Activated naive CD4-positive, alpha-beta T cell treated with anti-CD3 and anti-CD28 coated beads, Interleukin-2, amount 10 ng/mL, durations not matched to agents 7 days and 5 days (primary cell): ENCODE data around the gene TFAP2A.

ENCODE experiments used
- CTCF ChIA-PET: fragments of 350-600 bp; sonication (Branson Sonifier 250); formaldehyde crosslinking; loops from one replicate; lab custom pipeline; 2021; ENCODE audit warnings: antibody characterized with exemption; lab: Charles Lee
- DNase-seq: peaks from one replicate; pipeline ENCODE4 v3.0.0-alpha.2; 2020
- H3K27ac Mint-ChIP-seq: one replicate; pipeline ENCODE4 v1.8.0; 2021; ENCODE audit warnings: mild to moderate bottlenecking, moderate library complexity, mixed read lengths
- H3K27me3 Mint-ChIP-seq: one replicate; pipeline ENCODE4 v1.8.0; 2021; ENCODE audit warnings: mild to moderate bottlenecking, mixed read lengths
- H3K36me3 Mint-ChIP-seq: one replicate; pipeline ENCODE4 v1.8.0; 2021; ENCODE audit warnings: mixed read lengths
- H3K4me1 Mint-ChIP-seq: one replicate; pipeline ENCODE4 v1.8.0; 2021; ENCODE audit warnings: mixed read lengths
- H3K4me3 Mint-ChIP-seq: one replicate; pipeline ENCODE4 v1.8.0; 2021; ENCODE audit warnings: mild to moderate bottlenecking, moderate library complexity, mixed read lengths
- H3K9me3 Mint-ChIP-seq: one replicate; pipeline ENCODE4 v1.8.0; 2021; ENCODE audit warnings: mixed read lengths

TFAP2A gene

GRCh38 chr6:10441004-10441654 lies 26.3 kb upstream of the TFAP2A start:
- Mint-ChIP-seq H3K4me1 (no peaks in the 10 kb centered on the region), H3K27me3 (peaks cover 11% of the 10 kb centered on the region), H3K4me3 (no peak overlapping the region), H3K27ac (no peak overlapping the region), H3K9me3 (no peaks in the 10 kb centered on the region), H3K36me3 (no peaks in the 10 kb centered on the region)
- CTCF ChIA-PET, result no interaction called here
- DNase-seq, result no peak

- DNase-seq, result no peak
- H3K27ac Mint-ChIP-seq, result no peak overlapping the region
- peaks cover 18% of the 10 kb centered on the region for H3K4me1 Mint-ChIP-seq
- H3K4me3 Mint-ChIP-seq, result no peak overlapping the region
- H3K27me3 Mint-ChIP-seq, result peaks cover 6% of the 10 kb centered on the region
- no peaks in the 10 kb centered on the region for H3K9me3 Mint-ChIP-seq
- CTCF ChIA-PET, result interaction anchor here (1.2 kb wide), 1 partner anchor 1455 kb away, joined by 3 read pairs; no protein-coding TSS in a partner anchor
- no peaks in the 10 kb centered on the region for H3K36me3 Mint-ChIP-seq
Observed at GRCh38 chr6:10437891-10438290, 23.0 kb upstream of the TFAP2A start.

GRCh38 chr6:10434235-10434634 lies 19.4 kb upstream of the TFAP2A start:
- Mint-ChIP-seq H3K27me3 (peaks cover 12% of the 10 kb centered on the region), H3K4me3 (no peak overlapping the region), H3K4me1 (peaks cover 26% of the 10 kb centered on the region), H3K9me3 (no peaks in the 10 kb centered on the region), H3K27ac (no peak overlapping the region), H3K36me3 (no peaks in the 10 kb centered on the region)
- no peak for DNase-seq
- CTCF ChIA-PET, result interaction anchor here (0.6 to 1.4 kb wide), 5 partner anchors 9 to 1953 kb away, joined by 3 to 5 read pairs (median 3); no protein-coding TSS in a partner anchor

DNA sequence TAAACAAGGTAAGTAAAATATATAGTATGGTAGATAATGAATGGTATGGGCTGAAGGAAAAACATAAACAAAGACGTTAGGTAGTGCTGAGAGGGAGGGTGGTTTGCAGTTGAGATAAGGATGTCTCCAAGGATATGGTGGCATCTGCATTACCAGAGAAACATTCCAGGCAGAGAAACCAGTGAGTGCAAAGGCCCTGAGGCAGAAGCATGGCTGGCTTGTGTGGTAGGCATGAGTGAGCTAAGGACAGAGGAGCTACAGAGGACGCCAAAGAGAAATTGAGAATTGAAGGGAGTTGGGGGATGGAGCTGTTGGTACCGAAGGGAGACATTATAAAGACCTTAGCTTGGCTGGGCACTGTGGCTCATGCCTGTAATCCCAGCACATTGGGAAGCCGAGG lies 18.4 kb upstream of the TFAP2A start:
- Mint-ChIP-seq H3K27me3 (peaks cover 17% of the 10 kb centered on the region), H3K4me3 (no peak overlapping the region), H3K27ac (no peak overlapping the region), H3K9me3 (no peaks in the 10 kb centered on the region), H3K4me1 (peaks cover 26% of the 10 kb centered on the region), H3K36me3 (no peaks in the 10 kb centered on the region)
- no peak for DNase-seq
- CTCF ChIA-PET, result interaction anchor here (0.9 to 1.4 kb wide), 3 partner anchors 8 to 1952 kb away, joined by 3 to 5 read pairs (median 4); no protein-coding TSS in a partner anchor

GRCh38 chr6:10431423-10432164 lies 16.7 kb upstream of the TFAP2A start:
- H3K4me1 Mint-ChIP-seq, result peaks cover 29% of the 10 kb centered on the region
- H3K4me3 Mint-ChIP-seq, result no peak overlapping the region
- DNase-seq, result no peak
- peaks cover 32% of the 10 kb centered on the region for H3K27me3 Mint-ChIP-seq
- H3K9me3 Mint-ChIP-seq, result no peaks in the 10 kb centered on the region
- CTCF ChIA-PET, result interaction anchor here (1.3 to 3.1 kb wide), 2 partner anchors 401 to 1449 kb away, joined by 3 to 13 read pairs; no protein-coding TSS in a partner anchor
- no peak overlapping the region for H3K27ac Mint-ChIP-seq
- H3K36me3 Mint-ChIP-seq, result peaks cover 1% of the 10 kb centered on the region

- no peak for DNase-seq
- Mint-ChIP-seq H3K36me3 (peaks cover 6% of the 10 kb centered on the region), H3K9me3 (peaks cover 2% of the 10 kb centered on the region), H3K27me3 (peaks cover 50% of the 10 kb centered on the region), H3K4me3 (no peak overlapping the region), H3K27ac (no peak overlapping the region), H3K4me1 (peaks cover 33% of the 10 kb centered on the region)
- CTCF ChIA-PET, result interaction anchor here (0.8 to 3.1 kb wide), 9 partner anchors 36 to 1447 kb away, joined by 3 to 13 read pairs (median 4); no protein-coding TSS in a partner anchor
Observed at GRCh38 chr6:10429638-10430427, 15.0 kb upstream of the TFAP2A start.

DNA sequence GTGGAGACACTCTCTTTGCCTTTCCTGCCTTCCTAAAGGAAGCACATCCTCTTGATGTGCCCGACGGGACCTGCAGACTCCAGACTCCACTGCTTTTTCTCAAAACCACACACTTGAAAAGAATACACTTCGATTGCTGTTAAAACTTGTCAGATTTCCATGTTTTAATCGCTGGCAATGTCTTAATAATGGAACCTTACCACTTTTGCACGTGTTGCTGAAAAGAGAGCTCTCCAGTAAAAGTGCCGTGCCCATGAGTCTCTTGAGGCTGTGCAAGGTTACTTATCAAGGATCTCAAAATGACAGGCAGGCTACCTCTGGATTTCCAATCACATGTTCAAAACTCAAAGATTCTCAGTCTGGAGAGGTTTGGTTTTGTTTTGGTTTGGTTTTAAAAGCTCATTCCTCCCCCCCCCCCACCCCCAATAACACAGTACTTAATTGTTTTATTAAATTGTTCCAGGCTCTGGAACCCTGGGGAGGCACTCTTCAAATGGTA lies 12.0 kb upstream of the TFAP2A start:
- H3K27ac Mint-ChIP-seq, result peak overlapping the region; percentile 7
- H3K27me3 Mint-ChIP-seq, result peaks cover 80% of the 10 kb centered on the region
- H3K4me3 Mint-ChIP-seq, result peak overlapping the region; percentile 31
- peaks cover 18% of the 10 kb centered on the region for H3K4me1 Mint-ChIP-seq
- CTCF ChIA-PET, result interaction anchor here (0.8 kb wide), 1 partner anchor 9 kb away, joined by 5 read pairs; no protein-coding TSS in a partner anchor
- H3K36me3 Mint-ChIP-seq, result peaks cover 8% of the 10 kb centered on the region
- peaks cover 2% of the 10 kb centered on the region for H3K9me3 Mint-ChIP-seq
- DNase-seq, result no peak

DNA sequence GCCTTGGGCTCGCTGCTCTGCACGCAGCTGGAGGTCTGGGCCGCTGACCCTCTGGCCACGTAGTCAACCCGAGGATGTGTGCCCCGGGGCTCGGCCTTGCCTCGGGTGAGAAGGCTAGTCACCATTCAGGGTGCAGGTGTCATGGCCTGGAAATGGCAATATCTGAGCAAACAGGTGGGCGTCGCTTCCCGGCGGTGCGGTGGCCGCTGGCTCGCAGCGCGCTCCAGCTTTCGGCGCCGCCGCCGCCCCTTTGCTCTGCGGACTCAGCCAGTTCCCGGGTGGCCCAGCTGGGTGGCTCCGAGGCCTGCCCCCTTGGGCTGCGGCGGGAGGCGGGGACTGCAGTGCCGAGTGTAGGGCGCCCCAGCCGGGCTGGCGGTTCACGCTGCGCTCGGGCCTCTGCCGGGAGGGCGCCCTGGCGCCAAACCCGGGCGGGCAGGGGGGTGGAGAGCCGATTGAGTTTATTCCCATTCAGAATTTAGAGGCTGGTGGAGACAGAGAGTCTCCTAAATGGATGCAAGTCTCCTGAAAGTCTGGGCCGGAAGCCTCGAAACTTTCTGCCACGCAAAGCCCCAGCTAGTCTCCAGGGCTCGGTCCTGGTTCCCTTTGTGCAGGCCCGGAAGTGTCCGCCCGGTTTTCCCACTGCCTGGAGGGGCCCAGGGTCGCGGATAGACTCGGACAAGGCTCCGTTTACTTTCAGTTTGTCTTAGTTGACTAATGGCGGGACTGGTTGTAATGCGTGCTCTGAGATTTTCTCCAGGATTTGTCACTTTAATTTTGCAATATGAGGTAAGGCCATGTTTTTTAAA lies 11.3 kb upstream of the TFAP2A start:
- no peak for DNase-seq
- CTCF ChIA-PET, result interaction anchor here (1.5 kb wide), 1 partner anchor 8 kb away, joined by 4 read pairs; no protein-coding TSS in a partner anchor
- Mint-ChIP-seq H3K4me1 (peaks cover 18% of the 10 kb centered on the region), H3K4me3 (peak overlapping the region; percentile 31), H3K27ac (peak overlapping the region; percentile 7), H3K36me3 (peaks cover 8% of the 10 kb centered on the region), H3K27me3 (peaks cover 86% of the 10 kb centered on the region), H3K9me3 (peaks cover 2% of the 10 kb centered on the region)

DNA sequence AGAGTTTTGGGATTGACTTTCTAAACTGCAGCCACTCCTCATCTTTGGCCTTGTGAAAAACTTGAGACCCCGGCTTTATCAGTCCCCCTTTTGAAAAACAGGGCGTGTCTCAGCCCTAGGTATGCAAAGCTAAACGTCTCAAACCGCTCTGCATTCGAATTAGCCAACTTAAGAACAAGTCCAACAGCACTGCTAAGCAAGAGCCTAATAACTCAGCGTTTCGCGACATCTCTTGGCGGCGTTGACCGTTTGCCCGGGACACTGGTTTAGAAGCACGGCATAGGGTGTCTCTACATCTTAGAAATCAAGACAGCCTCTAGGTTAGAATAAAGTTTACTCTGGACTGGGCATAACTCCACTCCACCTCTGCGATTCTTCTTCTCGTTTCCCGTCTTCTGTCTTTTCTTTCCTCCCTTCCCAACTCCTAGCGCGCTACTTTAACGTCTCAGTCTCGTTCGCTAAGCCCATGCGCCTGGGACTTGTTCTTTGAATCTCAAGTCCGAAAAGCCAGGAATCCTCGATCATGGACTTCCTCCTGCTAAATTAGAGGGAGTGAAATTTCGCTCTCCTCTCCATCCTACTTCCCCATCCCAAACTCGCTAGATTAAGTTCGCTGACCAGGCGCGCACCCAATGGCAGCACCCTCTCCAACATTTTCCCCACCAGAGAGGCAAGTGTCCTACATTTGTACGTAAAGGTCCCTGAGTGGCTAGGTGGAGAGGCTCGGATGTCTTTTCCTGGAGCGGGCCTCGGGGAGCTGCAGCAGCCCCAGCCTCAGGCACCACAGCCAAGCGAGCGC lies 10.5 kb upstream of the TFAP2A start:
- no peak overlapping the region for H3K4me3 Mint-ChIP-seq
- H3K27ac Mint-ChIP-seq, result peak overlapping the region; percentile 62
- CTCF ChIA-PET, result interaction anchor here (1.5 kb wide), 1 partner anchor 9 kb away, joined by 4 read pairs; no protein-coding TSS in a partner anchor
- peaks cover 2% of the 10 kb centered on the region for H3K9me3 Mint-ChIP-seq
- no peak for DNase-seq
- H3K4me1 Mint-ChIP-seq, result peaks cover 18% of the 10 kb centered on the region
- peaks cover 8% of the 10 kb centered on the region for H3K36me3 Mint-ChIP-seq
- peaks cover 92% of the 10 kb centered on the region for H3K27me3 Mint-ChIP-seq

GRCh38 chr6:10424040-10424439 lies 9.2 kb upstream of the TFAP2A start:
- Mint-ChIP-seq H3K36me3 (peaks cover 12% of the 10 kb centered on the region), H3K9me3 (peaks cover 2% of the 10 kb centered on the region), H3K4me3 (no peak overlapping the region), H3K27ac (no peak overlapping the region), H3K4me1 (peaks cover 11% of the 10 kb centered on the region), H3K27me3 (peaks cover 96% of the 10 kb centered on the region)
- CTCF ChIA-PET, result no interaction called here
- DNase-seq, result no peak

DNA sequence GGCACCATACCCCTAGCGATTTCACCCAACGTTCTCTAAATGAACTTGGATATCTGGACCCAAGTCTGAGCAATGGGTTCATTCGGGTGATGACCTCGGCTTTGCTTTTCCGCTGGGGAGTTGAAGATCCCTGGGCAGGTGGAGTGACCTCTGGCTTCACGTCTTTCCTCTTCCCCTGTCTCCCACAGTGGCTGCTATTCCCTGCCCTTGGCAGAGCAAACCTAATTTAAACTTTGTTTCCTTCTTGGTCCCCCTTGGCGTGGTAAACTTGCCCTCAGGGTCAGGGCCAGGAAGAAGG lies 7.8 kb upstream of the TFAP2A start:
- CTCF ChIA-PET, result no interaction called here
- peaks cover 11% of the 10 kb centered on the region for H3K4me1 Mint-ChIP-seq
- H3K36me3 Mint-ChIP-seq, result peaks cover 12% of the 10 kb centered on the region
- H3K4me3 Mint-ChIP-seq, result no peak overlapping the region
- H3K27me3 Mint-ChIP-seq, result peaks cover 99% of the 10 kb centered on the region
- H3K9me3 Mint-ChIP-seq, result peaks cover 2% of the 10 kb centered on the region
- no peak for DNase-seq
- no peak overlapping the region for H3K27ac Mint-ChIP-seq

DNA sequence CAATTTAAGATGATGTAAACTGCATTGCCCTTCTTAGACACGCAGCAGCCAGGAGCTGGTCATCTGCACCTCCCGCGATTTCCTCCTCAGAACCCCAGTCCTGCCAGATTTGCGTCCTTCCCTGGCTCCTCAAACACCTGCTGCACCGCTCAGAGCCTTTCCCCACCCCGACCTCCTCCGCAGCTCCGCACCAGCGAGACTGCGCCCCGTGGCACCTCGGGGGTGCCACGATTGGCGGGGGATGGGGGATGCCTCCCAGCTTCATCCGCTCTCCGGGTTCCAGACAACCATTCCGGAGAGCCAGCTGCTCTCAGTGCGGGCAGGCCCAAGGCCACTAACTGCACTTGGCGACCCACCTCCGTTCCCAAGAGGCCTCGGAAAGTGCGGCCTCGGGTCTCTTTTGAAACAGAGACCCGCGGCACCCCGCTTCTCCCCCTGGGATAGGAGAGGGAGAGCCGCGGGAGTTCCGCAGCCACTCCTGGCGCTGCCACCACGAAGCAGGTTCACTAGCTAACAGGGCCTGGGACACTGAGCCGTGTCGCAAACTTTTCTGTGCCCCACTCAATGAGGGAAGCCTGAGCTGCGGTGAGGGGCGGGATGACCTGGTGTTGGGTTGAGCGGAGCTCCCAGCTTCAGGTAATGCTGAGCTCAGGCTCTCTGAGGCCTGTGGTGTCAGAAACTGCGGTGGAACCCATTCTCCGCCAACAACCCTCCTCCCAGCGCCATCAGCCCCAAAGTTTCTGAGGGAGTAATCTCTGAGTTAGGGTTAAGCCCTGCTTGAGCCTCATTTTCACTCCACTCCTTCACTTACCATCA lies 7.3 kb upstream of the TFAP2A start:
- CTCF ChIA-PET, result interaction anchor here (0.8 kb wide), 1 partner anchor 38 kb away, joined by 3 read pairs; no protein-coding TSS in a partner anchor
- peaks cover 16% of the 10 kb centered on the region for H3K36me3 Mint-ChIP-seq
- H3K9me3 Mint-ChIP-seq, result peaks cover 2% of the 10 kb centered on the region
- H3K4me1 Mint-ChIP-seq, result peaks cover 12% of the 10 kb centered on the region
- H3K27ac Mint-ChIP-seq, result no peak overlapping the region
- H3K27me3 Mint-ChIP-seq, result peaks cover 100% of the 10 kb centered on the region
- peak overlapping the region; percentile 28 for H3K4me3 Mint-ChIP-seq
- DNase-seq, result no peak
